HG02981 (cell line): Measurements from ENCODE around the gene ZNRF3.
"Not testable (repeated sequence)": the region's sequence is repeated elsewhere in the genome, so short reads cannot be mapped to it uniquely, and the experiment has no call there.

Source experiments
- ATAC-seq: cut with Tn5 transposase; IDR thresholded peaks from one replicate; pipeline ENCODE4 v1.9.1; 2021; ENCODE audit warnings: mild to moderate bottlenecking, moderate library complexity; ENCODE audit not compliant: unreplicated experiment

The ZNRF3 gene

GRCh38 chr22:29003552-29003951, 120.2 kb downstream of the ZNRF3 start:
- no peak for ATAC-seq

GRCh38 chr22:29003975-29004646, 120.7 kb downstream of the ZNRF3 start:
- no peak for ATAC-seq

- ATAC-seq = no peak
Measured at GRCh38 chr22:29004647-29005371, 121.4 kb downstream of the ZNRF3 start.

- not testable (repeated sequence) for ATAC-seq
Measured at GRCh38 chr22:29005754-29006153, 122.4 kb downstream of the ZNRF3 start.

- no peak for ATAC-seq
Measured at GRCh38 chr22:29006346-29006745, 123.0 kb downstream of the ZNRF3 start.

- no peak for ATAC-seq
Measured at GRCh38 chr22:29009148-29009547, 125.8 kb downstream of the ZNRF3 start.

- no peak for ATAC-seq
Measured at GRCh38 chr22:29011240-29012100, 128.1 kb downstream of the ZNRF3 start.

- no peak for ATAC-seq
Measured at GRCh38 chr22:29012101-29012433, 128.7 kb downstream of the ZNRF3 start.

- ATAC-seq = no peak
Measured at GRCh38 chr22:29012952-29013351, 129.6 kb downstream of the ZNRF3 start.

- no peak for ATAC-seq
Measured at GRCh38 chr22:29014293-29014692, 130.9 kb downstream of the ZNRF3 start.

- ATAC-seq = no peak
Measured at GRCh38 chr22:29014773-29015172, 131.4 kb downstream of the ZNRF3 start.

GRCh38 chr22:29016067-29016938, 132.9 kb downstream of the ZNRF3 start:
- ATAC-seq = no peak

GRCh38 chr22:29018293-29019189, 135.2 kb downstream of the ZNRF3 start:
- no peak for ATAC-seq

- no peak for ATAC-seq
Measured at GRCh38 chr22:29022101-29022817, 138.9 kb downstream of the ZNRF3 start.

- no peak for ATAC-seq
Measured at GRCh38 chr22:29023172-29023796, 139.9 kb downstream of the ZNRF3 start.

- ATAC-seq = no peak
Measured at GRCh38 chr22:29026579-29026978, 143.2 kb downstream of the ZNRF3 start.

- ATAC-seq = no peak
Measured at GRCh38 chr22:29028468-29028867, 145.1 kb downstream of the ZNRF3 start.

- no peak for ATAC-seq
Measured at GRCh38 chr22:29029202-29030000, 146.0 kb downstream of the ZNRF3 start.
